Fibroblast of peridontal ligament (primary cell): ENCODE measurements around the gene MCHR1.

ENCODE experiments used
- DNase-seq: peaks from one replicate; pipeline ENCODE4 v3.0.0-alpha.2; 2010; ENCODE audit errors: extremely low read depth

The MCHR1 gene

DNA sequence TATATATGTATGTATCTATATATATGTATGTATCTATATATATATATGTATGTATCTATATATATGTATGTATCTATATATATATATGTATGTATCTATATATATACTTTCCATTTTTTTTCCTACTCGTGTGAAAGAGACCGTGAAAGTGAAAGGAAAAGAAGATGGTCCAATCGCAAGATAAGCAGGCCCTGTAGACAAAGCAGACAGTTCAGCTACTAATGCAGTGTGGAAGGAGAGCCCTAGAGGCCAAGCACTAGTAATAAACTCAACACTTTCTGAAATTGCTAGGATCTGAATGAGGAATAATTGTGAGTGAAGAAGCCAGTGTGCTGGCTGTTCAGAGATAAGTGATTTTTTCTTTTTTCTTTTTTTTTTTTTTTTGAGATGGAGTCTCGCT is 47.2 kb downstream of the MCHR1 start:
- DNase-seq, result peak; percentile 48

- DNase-seq, result no peak
Measured at GRCh38 chr22:40727070-40727963, 48.0 kb downstream of the MCHR1 start.

GRCh38 chr22:40727964-40728615 is 48.8 kb downstream of the MCHR1 start:
- no peak for DNase-seq

- peak; percentile 10 for DNase-seq
Measured at GRCh38 chr22:40728731-40729189, 49.5 kb downstream of the MCHR1 start.

- no peak for DNase-seq
Measured at GRCh38 chr22:40729284-40729683, 50.0 kb downstream of the MCHR1 start.
